LNCaP clone FGC (cell line): ENCODE measurements around the gene PPIA.

Experiments
- DNase-seq: peaks from one replicate; pipeline ENCODE4 v3.0.0-alpha.2; 2011; ENCODE audit warnings: low read depth
- H3K4me3 ChIP-seq: 2 replicates; pipeline ENCODE4 v1.5.1; 2011; ENCODE audit warnings: mild to moderate bottlenecking, low read depth, low read length, control low read depth
- TF ChIP-seq, protein P1 (sequence below): IDR thresholded peaks from 2 replicates; pipeline ENCODE4 v1.5.1; 2012; ENCODE audit warnings: mild to moderate bottlenecking; ENCODE audit not compliant: control insufficient read depth, insufficient read depth; ENCODE audit errors: extremely low read depth

Gene PPIA

DNA sequence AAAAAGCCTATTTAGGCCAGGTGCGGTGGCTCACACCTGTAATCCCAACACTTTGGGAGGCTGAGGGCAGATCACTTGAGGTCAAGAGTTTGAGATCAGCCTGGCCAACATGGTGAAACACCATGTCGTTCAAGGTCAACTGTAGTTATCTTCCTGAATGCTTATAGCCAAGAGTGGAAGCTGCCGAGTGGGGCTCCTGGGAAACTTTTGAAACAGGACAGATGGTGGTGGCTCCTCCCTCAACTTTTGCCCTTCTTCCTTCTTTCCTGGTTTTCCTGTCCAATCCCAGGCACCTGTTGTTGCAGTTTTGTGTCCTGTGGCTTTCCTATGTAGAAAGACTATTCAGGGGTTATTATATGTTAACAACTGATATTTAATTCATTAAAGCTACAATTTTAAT, 8.7 kb upstream of the PPIA start:
- no peak overlapping the region for H3K4me3 ChIP-seq
- no peak for DNase-seq
- TF ChIP-seq, protein P1, sequence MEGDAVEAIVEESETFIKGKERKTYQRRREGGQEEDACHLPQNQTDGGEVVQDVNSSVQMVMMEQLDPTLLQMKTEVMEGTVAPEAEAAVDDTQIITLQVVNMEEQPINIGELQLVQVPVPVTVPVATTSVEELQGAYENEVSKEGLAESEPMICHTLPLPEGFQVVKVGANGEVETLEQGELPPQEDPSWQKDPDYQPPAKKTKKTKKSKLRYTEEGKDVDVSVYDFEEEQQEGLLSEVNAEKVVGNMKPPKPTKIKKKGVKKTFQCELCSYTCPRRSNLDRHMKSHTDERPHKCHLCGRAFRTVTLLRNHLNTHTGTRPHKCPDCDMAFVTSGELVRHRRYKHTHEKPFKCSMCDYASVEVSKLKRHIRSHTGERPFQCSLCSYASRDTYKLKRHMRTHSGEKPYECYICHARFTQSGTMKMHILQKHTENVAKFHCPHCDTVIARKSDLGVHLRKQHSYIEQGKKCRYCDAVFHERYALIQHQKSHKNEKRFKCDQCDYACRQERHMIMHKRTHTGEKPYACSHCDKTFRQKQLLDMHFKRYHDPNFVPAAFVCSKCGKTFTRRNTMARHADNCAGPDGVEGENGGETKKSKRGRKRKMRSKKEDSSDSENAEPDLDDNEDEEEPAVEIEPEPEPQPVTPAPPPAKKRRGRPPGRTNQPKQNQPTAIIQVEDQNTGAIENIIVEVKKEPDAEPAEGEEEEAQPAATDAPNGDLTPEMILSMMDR = no peak

DNA sequence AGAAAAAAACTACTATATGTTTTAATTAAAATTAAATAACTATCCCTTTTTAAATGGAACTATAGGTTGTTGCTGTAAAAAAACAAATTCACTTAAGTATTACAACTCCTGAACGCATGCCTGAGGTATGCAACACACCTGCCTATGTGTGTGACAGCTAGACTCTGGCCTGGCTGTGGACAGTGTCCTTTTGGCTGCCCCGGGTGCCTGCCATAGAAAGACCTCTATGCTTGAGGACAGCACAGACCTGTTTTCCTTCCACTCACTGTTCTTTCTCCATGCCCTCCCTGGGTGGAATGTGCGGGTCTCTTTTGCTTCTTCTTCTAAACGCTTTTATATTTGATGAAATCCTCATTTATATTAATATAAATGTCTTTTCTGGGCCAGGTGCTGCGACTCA, 6.5 kb upstream of the PPIA start:
- DNase-seq = no peak
- H3K4me3 ChIP-seq = no peak overlapping the region
- TF ChIP-seq, protein P1 = no peak

DNA sequence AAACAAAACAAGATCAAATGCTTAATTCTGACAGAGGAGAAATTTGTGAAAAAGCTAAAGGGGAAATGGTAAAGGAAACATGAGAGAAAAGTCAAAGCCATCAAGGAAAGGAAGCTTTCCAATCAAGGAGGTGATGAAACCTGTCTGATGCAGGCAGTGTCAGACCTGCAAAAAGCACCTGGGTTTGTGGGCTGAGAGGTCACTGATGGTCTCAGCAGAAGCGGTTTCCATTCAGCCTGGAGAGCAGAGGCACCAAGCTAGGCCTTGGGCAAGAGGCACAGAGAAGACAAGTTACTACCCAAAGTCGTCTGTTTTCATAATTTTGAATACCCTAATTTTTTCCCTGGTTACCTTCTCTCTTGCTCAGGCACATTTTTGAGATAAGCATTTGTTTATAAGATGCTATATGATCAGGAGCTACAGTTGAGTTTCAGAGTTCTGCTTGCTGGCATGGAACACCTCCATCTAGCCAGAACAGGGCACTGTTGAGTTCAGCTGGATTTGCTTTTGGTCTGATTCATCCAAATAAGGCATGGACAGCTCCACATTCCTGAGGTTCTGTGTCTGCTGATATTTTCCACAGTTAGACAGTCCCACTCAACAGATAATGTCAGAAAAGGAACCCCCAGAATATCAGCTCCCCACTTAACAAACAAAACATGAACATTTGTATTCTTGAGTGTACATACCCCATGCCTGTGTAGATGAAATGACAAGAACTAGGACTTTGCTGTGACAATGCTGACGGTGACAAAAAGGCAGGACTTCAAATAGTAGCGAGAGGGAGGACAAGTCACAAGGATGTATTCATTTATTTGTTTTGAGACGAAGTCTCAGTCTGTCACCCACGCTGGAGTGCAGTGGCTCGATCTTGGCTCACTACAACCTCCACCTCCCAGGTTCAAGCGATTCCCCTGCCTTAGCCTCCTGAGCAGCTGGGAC, 4.9 kb upstream of the PPIA start:
- no peak for DNase-seq
- TF ChIP-seq, protein P1 = no peak

DNA sequence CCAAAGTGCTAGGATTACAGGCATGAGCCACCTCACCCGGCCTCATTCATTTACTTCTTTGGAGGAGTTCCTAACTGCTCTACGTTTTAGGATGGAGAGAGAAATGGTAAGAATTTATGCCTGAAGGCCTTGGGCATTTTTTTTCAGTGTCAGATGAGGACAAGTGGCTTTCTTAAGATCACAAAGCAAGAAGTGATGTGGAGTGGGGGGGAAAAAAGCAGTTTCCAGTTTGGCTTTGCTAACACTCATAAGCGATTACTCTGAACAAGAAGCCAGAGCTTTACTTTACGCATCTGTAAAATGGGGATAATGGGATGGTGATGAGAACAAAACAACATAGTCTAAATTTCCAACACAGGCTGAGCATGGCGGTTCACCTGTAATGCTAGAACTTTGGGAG, 2.6 kb upstream of the PPIA start:
- no peak overlapping the region for H3K4me3 ChIP-seq
- DNase-seq = no peak
- TF ChIP-seq, protein P1 = no peak

More for the DNA sequence above, 4.9 kb upstream of the PPIA start:
- no peak overlapping the region for H3K4me3 ChIP-seq

DNA sequence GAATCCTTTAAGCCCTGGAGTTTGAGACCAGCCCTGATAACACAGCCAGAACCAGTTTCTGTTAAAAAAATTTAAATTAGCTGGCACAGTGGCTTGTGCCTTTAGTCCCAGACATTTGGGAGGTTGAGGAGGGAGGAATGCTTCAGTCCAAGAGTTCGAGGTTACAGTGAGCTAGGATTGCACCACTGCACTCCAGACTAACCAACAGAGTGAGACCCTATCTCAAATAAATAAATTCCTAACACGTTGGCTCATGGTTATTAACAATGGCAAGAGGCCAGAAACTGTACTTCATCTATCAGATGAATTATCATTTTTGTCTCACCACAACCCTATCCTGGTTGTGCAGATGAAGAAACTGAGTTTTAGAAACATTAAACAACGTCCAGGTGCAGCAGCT, 2.1 kb upstream of the PPIA start:
- H3K4me3 ChIP-seq = no peak overlapping the region
- DNase-seq = no peak
- TF ChIP-seq, protein P1 = no peak

DNA sequence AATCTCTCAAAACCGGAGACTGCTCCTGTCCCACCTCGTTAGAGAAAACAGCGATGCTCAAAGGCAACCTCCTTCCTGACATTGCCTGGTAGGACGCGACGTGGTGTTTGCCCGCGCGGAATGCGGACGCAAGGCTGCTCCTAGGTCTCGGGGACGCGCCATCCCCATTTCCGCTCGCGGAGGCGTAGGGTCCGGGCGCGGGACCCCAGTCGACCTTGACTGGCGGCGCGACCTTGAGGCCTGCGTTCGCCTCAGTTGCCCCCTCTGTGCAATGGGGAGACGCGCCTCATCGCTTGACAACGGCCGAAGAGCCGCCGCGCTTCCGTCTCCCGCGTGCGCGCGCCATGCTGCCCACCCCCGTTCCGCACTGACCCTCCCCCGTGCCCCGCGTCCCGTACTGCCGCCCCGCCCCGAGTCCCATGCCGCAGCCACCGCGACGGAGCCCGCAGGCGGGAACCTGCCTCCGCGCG, 412 bp upstream of the PPIA start:
- peak overlapping the region; percentile 95 for H3K4me3 ChIP-seq
- DNase-seq = no peak
- TF ChIP-seq, protein P1 = no peak
